ENCODE results near the gene DENND4A.

DNA sequence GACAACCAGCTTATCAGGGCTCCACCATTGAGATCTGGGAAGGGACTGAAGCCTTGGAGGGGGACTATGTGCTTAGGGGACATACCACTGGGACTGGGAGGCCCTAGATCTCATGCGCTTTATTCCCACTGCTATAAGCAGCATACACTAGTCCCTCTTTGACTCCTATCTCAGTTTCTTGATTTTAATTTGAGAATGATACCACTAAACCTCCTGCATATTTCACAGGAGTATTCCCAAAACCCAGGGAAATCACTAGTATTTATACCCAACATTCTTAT, 141.1 kb downstream of the DENND4A start:
- TF ChIP-seq, protein P1, sequence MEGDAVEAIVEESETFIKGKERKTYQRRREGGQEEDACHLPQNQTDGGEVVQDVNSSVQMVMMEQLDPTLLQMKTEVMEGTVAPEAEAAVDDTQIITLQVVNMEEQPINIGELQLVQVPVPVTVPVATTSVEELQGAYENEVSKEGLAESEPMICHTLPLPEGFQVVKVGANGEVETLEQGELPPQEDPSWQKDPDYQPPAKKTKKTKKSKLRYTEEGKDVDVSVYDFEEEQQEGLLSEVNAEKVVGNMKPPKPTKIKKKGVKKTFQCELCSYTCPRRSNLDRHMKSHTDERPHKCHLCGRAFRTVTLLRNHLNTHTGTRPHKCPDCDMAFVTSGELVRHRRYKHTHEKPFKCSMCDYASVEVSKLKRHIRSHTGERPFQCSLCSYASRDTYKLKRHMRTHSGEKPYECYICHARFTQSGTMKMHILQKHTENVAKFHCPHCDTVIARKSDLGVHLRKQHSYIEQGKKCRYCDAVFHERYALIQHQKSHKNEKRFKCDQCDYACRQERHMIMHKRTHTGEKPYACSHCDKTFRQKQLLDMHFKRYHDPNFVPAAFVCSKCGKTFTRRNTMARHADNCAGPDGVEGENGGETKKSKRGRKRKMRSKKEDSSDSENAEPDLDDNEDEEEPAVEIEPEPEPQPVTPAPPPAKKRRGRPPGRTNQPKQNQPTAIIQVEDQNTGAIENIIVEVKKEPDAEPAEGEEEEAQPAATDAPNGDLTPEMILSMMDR (conservative IDR thresholded peaks at IDR 0.05; ENCODE audit: low read depth, low read length): no peak
- no peak for TF ChIP-seq EZH2 (IDR thresholded peaks at IDR 0.05; ENCODE audit: low read length, unreplicated experiment)
